ENCODE measurements around the gene TUBA3E. TPM values are rescaled to one million over a fixed set of nuclear protein-coding genes. Genes with fewer than 3 reads are reported as not detected.
"Not testable (repeated sequence)": the region's sequence is repeated elsewhere in the genome, so short reads cannot be mapped to it uniquely, and the experiment has no call there.

The TUBA3E gene
- polyA plus RNA-seq, 3 donors = not detected

- intact Hi-C loops (cut with micrococcal nuclease); H3K4me3 ChIP-seq (replicated peaks in 1 of 3; ENCODE audit: low read depth in 2 of 3, low read length in 3 of 3); H3K4me2 ChIP-seq (replicated peaks; ENCODE audit: extremely low read depth, low read length, poor library complexity, severe bottlenecking); H2AFZ ChIP-seq (ENCODE audit: insufficient read depth, low read depth, low read length, poor library complexity, severe bottlenecking); H3K27ac ChIP-seq (ENCODE audit: low read depth in 1 of 2, low read length in 2 of 2); H4K20me1 ChIP-seq (ENCODE audit: insufficient read depth, low read length); H3K36me3 ChIP-seq (replicated peaks in 1 of 2; ENCODE audit: control insufficient read depth in 1 of 2, insufficient read depth in 2 of 2, low read length in 2 of 2); H3K9ac ChIP-seq (ENCODE audit: insufficient read depth, low read length, poor library complexity, severe bottlenecking); H3K79me2 ChIP-seq (ENCODE audit: insufficient read depth, low read length); H3K4me1 ChIP-seq (ENCODE audit: control insufficient read depth in 1 of 2, insufficient read depth in 2 of 2, low read length in 2 of 2); DNase-seq; H3K9me3 ChIP-seq (replicated peaks in 1 of 2; ENCODE audit: control insufficient read depth in 1 of 2, insufficient read depth in 1 of 2, low read length in 2 of 2); H3K36me3 Mint-ChIP-seq: not testable (repeated sequence)
- peak overlapping the region; percentile 65 to 81 for H3K4me3 Mint-ChIP-seq
- peaks cover 0 to 11% (median 6%) of the 10 kb centered on the region in 7 donors for H3K9me3 Mint-ChIP-seq
- peak overlapping the region in 1 of 7 donors; percentile 37 for H3K27ac Mint-ChIP-seq
- H3K27me3 ChIP-seq (ENCODE audit: control insufficient read depth in 2 of 2, insufficient read depth in 2 of 2, low read length in 2 of 2) = peaks cover 12 to 31% of the 10 kb centered on the region in 2 donors
- peaks cover 12% of the 10 kb centered on the region for H3K4me1 Mint-ChIP-seq
- H3K27me3 Mint-ChIP-seq (ENCODE audit: low read depth in 3 of 3) = peaks cover 40 to 51% (median 45%) of the 10 kb centered on the region in 3 donors
- 78% methylated on average over 10 of the region's 28 CpGs for WGBS (ENCODE audit: insufficient coverage)
These were observed 54.8 kb downstream of the TUBA3E start for GRCh38 chr2:130143266-130144039.

- peaks cover 39 to 51% (median 43%) of the 10 kb centered on the region in 3 donors for H3K27me3 Mint-ChIP-seq (ENCODE audit: low read depth in 3 of 3)
- peaks cover 0 to 11% (median 6%) of the 10 kb centered on the region in 7 donors for H3K9me3 Mint-ChIP-seq
- H2AFZ ChIP-seq (ENCODE audit: insufficient read depth, low read depth, low read length, poor library complexity, severe bottlenecking); H3K4me1 ChIP-seq (ENCODE audit: control insufficient read depth in 1 of 2, insufficient read depth in 2 of 2, low read length in 2 of 2); H4K20me1 ChIP-seq (ENCODE audit: insufficient read depth, low read length); H3K9me3 ChIP-seq (replicated peaks in 1 of 2; ENCODE audit: control insufficient read depth in 1 of 2, insufficient read depth in 1 of 2, low read length in 2 of 2); H3K9ac ChIP-seq (ENCODE audit: insufficient read depth, low read length, poor library complexity, severe bottlenecking); intact Hi-C loops (cut with micrococcal nuclease); H3K36me3 ChIP-seq (replicated peaks in 1 of 2; ENCODE audit: control insufficient read depth in 1 of 2, insufficient read depth in 2 of 2, low read length in 2 of 2); H3K27ac Mint-ChIP-seq; H3K36me3 Mint-ChIP-seq; H3K27ac ChIP-seq (ENCODE audit: low read depth in 1 of 2, low read length in 2 of 2); H3K79me2 ChIP-seq (ENCODE audit: insufficient read depth, low read length); H3K4me3 ChIP-seq (replicated peaks in 1 of 3; ENCODE audit: low read depth in 2 of 3, low read length in 3 of 3); DNase-seq; H3K4me2 ChIP-seq (replicated peaks; ENCODE audit: extremely low read depth, low read length, poor library complexity, severe bottlenecking): not testable (repeated sequence)
- peaks cover 12 to 31% of the 10 kb centered on the region in 2 donors for H3K27me3 ChIP-seq (ENCODE audit: control insufficient read depth in 2 of 2, insufficient read depth in 2 of 2, low read length in 2 of 2)
- peak overlapping the region in 1 of 2 donors; percentile 75 for H3K4me3 Mint-ChIP-seq
- H3K4me1 Mint-ChIP-seq = peaks cover 12% of the 10 kb centered on the region
- 89% methylated on average over 6 of the region's 13 CpGs for WGBS (ENCODE audit: insufficient coverage)
These were observed 55.6 kb downstream of the TUBA3E start for GRCh38 chr2:130142396-130143265.

Other genes with a start within 250 kb of the TUBA3E start
- not detected for gene RAB6C, start 218.8 kb downstream of the TUBA3E start, polyA plus RNA-seq
- not detected for gene POTEF, start 69.2 kb downstream of the TUBA3E start, polyA plus RNA-seq
- not detected for gene CCDC74B, start 53.3 kb downstream of the TUBA3E start, polyA plus RNA-seq
- gene SMPD4, start 16.8 kb downstream of the TUBA3E start, polyA plus RNA-seq = 10 to 100 TPM; 10.5 to 34.6 (median 14.2) TPM
- 10 to 100 TPM; 28.8 to 66.8 (median 64.9) TPM for gene MZT2B, start 16.2 kb downstream of the TUBA3E start, polyA plus RNA-seq
- 10 to 100 TPM; 57.6 to 81.2 (median 58.5) TPM for gene IMP4, start 144.5 kb upstream of the TUBA3E start, polyA plus RNA-seq
- 100 to 1,000 TPM in 2 of 3 donors, 10 to 100 TPM in 1; 72.2 to 365 (median 102) TPM for gene PTPN18, start 157.6 kb upstream of the TUBA3E start, polyA plus RNA-seq

Measured in CD14-positive monocyte (primary cell).